ENCODE measurements around the gene ACTMAP.
"Not testable (repeated sequence)": the region's sequence is repeated elsewhere in the genome, so short reads cannot be mapped to it uniquely, and the experiment has no call there.

ACTMAP gene

GRCh38 chr19:40743926-40744325 lies 6.4 kb downstream of the ACTMAP start:
- DNase-seq (ENCODE audit: low read depth) = no peak

GRCh38 chr19:40742886-40743285 lies 7.4 kb downstream of the ACTMAP start:
- no peak for DNase-seq (ENCODE audit: low read depth)

DNA sequence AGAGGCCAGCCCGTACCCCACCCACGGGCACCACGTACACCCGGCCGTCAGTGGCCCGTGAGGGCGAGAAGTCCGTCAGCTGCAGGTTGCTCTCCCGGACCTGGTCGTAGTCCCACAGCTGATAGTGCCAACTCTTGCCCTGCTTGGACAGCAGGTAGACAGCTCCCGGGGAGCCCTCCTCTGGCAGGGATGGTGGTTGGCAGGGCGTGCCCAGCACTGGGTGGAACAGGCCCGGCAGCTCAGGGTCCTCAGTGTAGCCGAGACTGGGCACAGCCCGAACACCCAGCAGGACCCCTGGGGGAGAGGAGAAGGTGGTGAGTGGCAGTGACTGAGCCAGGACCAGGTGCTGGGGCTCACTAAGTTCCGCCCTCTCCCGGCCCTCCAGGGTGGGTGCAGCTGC lies 7.8 kb downstream of the ACTMAP start:
- DNase-seq (ENCODE audit: low read depth) = no peak

- DNase-seq (ENCODE audit: low read depth) = no peak
Observed at GRCh38 chr19:40741527-40742390, 8.5 kb downstream of the ACTMAP start.

- no peak for DNase-seq (ENCODE audit: low read depth)
Observed at GRCh38 chr19:40740747-40741146, 9.5 kb downstream of the ACTMAP start.

DNA sequence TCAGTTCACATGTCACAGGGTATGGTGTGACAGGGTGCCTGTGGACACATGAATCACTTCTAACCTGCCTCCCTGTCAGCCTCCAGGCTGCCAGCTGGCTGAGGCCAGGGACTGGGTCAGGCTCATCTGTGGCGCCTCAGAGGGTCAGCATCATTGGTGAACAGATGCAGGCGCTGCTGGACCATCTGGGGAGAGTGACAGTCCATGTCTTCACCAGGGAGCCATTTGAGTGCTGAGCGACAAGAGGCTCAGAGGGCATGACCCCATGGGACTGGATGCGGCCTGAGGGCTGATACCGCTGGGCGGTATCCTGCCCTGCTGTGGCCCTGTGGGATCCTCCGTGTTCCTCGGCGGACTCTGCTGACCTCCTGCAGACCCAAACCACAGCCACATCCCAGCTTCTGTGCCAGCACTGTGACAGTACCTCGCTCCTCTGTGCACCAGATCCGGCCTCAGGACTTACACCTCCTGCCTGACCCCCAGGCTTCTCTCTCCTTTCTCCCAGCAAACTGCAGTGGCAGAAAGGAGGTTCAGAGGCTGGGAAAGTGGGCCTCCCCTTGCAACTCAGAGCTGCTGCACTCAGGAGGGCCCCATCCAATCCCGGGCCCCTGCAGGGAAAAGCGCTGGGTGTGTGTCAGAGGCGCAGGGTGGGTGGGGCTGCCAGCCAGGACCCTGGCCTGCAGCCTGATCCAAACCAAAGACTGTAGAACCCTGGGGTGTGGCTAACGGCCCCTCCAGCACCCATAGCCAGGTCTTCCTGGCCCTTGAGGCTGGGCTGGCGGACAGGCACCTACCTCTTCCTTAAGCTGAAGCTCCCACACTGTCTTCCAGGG lies 10.2 kb downstream of the ACTMAP start:
- DNase-seq (ENCODE audit: low read depth) = no peak

DNA sequence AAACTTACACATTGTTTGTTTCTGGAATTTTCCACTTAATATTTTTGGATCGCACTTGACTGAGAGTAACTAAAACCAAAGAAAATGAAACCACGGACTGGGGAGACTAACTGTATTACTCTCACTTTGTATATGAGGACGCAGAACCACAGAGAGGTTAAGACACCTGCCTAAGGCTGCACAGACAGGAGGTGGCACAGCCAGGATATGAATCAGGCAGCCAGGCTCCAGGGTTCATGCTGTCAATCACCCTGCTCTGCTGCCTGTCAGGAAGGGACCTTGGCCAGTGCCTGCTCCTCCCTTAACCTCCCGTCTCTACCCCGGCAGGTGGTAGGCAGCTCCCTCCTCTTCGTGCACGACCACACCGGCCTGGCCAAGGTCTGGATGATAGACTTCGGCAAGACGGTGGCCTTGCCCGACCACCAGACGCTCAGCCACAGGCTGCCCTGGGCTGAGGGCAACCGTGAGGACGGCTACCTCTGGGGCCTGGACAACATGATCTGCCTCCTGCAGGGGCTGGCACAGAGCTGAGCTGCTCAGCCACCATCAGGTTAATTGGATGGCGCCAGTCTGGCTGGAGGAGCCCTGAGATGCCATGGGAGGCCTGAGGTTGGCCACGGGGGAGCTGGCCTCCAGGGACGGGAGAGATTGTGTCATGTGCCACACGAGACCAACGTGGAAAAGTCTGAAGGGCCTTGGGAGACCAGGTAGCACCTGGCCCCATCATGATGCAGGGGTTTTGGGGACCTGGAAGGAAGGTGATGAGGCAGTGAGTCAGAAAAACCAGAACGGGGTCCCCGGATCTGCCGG lies 11.0 kb downstream of the ACTMAP start:
- no peak for DNase-seq (ENCODE audit: low read depth)

GRCh38 chr19:40737102-40737644 lies 13.1 kb downstream of the ACTMAP start:
- DNase-seq (ENCODE audit: low read depth) = no peak

- no peak for DNase-seq (ENCODE audit: low read depth)
Observed at GRCh38 chr19:40736661-40737060, 13.6 kb downstream of the ACTMAP start.

DNA sequence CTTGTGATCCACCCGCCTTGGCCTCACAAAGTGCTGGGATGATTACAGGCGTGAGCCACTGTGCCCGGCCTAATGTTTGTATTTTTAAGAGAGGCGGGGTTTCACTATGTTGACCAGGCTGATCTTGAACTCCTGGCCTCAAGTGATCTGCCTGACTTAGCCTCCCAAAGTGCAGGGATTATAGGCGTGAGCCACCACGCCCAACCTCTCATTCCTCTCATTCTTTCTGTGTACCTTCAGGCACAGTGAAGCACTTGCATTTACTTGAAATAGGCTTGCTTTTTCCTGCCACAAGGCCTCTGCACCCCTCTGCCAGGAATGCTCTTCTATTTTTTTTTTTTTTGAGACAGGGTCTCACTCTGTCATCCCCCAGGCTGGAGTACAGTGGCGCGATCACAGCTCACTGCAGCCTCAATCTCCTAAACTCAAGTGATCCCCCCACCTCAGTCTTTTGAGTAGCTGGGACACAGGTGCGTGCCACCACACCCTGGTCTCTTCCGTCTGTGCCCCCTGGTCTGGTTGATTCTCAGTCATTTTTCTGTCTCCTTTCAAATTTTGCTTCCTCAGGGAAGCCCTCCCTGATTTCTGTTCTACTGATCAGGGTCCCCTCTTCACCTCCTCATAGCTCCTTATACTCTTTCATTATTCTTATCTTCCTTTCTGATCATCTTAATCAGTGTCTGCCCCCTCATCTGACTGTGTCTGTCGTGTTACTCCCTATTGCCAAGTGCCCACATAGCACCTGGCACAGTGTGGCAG lies 15.1 kb downstream of the ACTMAP start:
- no peak for DNase-seq (ENCODE audit: low read depth)

- no peak for DNase-seq (ENCODE audit: low read depth)
Observed at GRCh38 chr19:40733149-40733548, 17.1 kb downstream of the ACTMAP start.

- not testable (repeated sequence) for DNase-seq (ENCODE audit: low read depth)
Observed at GRCh38 chr19:40732304-40732703, 18.0 kb downstream of the ACTMAP start.

- DNase-seq (ENCODE audit: low read depth) = not testable (repeated sequence)
Observed at GRCh38 chr19:40730065-40730464, 20.2 kb downstream of the ACTMAP start.

DNA sequence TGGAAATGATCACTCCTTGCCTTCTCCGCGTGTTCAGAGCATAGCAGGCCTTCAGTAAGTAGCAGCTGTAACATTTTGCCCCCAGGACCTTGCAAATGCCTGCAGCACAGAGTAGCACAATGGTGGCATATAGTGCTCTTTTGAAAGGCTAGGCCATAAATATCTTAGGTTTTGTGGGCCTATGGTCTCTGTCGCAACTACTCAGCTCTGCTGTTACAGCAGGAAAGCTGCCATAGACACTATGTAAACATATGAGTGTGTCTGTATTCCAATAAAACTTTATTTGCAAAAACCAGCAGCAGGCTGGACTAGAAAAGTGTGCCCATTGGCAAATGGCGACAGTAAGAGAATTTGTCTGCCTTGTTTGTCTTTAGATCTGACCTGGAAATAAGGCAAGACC lies 24.0 kb downstream of the ACTMAP start:
- no peak for DNase-seq (ENCODE audit: low read depth)

DNA sequence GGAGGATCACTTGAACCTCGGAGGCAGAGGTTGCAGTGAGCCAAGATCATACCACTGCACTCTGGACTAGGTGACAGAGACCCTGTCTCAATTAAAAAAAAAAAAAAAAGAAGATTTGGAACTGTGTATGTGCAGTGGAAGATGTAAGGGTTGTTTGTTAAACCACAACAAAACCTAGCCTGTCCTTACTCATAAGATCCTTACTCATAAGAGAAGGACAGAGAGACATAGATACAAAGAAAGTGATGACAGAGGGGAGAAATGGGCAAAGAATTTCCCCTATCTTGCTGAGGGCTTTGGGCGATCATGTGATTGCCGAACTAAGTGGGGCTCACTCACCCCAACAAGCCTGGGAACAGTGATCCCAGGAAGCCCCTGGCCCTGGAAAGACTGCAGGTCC lies 25.4 kb downstream of the ACTMAP start:
- DNase-seq (ENCODE audit: low read depth) = no peak

GRCh38 chr19:40724315-40724714 lies 26.0 kb downstream of the ACTMAP start:
- DNase-seq (ENCODE audit: low read depth) = no peak

DNA sequence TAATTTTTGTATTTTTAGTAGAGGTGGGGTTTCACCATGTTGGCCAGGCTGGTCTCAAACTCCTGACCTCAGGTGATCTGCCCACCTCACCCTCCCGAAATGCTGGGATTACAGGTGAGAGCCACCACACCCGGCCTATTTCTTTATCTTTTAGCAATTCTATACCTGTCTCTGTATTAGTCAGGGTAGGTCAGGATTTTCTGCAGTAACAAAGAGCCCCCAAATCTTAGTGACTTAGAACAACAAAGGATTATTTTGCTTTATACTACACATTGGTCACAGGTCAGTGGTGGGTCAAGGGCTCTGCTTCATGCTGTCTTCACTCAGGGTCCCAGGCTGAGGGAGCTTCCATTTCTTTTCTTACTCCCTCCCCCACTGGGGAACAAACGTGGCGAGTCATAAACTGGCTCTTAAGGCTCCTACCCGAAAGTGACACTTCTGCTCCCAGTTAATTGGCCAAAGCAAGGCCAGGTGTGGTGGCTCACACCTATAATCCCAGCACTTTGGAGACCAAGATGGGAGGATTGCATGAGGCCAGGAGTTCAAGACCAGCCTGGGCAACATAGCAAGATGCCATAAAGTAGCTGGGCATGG lies 26.5 kb downstream of the ACTMAP start:
- DNase-seq (ENCODE audit: low read depth) = no peak

DNA sequence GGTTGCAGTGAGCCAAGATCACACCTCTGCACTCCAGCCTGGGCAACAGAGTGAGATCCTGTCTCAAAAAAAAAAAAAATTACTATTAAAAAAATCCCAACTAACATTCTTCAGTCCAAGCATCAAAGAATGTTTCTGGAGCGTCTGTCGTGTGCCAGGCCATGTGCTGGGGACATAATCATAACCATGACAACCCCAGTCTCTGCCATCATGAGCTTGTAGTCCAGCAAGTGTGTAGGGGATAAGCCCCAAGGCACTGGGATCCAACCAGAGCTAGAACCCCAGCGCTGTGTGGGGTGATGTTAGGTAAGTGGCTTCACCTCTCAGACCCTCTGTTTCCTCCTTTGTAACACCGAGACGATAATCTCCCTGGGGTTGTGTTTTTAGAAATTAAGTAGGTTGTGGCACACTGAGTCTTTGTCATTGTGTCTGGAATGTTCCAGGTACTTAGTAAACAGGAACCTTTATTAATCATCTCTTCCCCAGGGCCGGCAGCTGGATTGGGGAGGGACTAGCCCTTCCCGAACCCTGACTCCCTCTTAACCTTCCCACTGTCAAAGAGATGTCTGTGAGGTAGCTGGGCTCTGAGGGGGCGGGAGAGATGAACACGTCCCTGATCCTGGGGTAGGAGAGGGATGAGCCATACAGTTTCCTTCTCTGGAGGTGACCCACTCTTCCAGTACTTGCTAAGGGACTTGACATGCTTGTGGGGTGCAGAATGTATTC lies 28.2 kb downstream of the ACTMAP start:
- no peak for DNase-seq (ENCODE audit: low read depth)

GRCh38 chr19:40721140-40721486 lies 29.2 kb downstream of the ACTMAP start:
- no peak for DNase-seq (ENCODE audit: low read depth)

- no peak for DNase-seq (ENCODE audit: low read depth)
Observed at GRCh38 chr19:40719414-40719894, 30.8 kb downstream of the ACTMAP start.

Data from activated T-helper 9 cell treated with anti-CD3 and anti-CD28 coated beads, Interleukin-2, amount 50 U/mL, for 16 hours (primary cell).